Pancreas (tissue), 10 donors: ENCODE data around the gene ATOSA. TPM values are rescaled to one million over a fixed set of nuclear protein-coding genes. Genes with fewer than 3 reads are reported as not detected.

Experiments
- ATAC-seq, 4 donors: fragments of 200-7000 bp; cut with Tn5 transposase; one replicate each; pipeline versions ENCODE4 v1.8.0 to v1.9.1; 2020; ENCODE audit warnings: mild to moderate bottlenecking in 4 of 4, moderate library complexity in 4 of 4
- DNase-seq, 6 donors: peaks; one replicate each; pipeline ENCODE4 v3.0.0-alpha.2; 2020
- FAIRE-seq: peaks from 2 replicates; lab custom pipeline; 2012; peaks lifted over from hg19 to GRCh38; lab: Jason Lieb, UNC
- H3K27ac ChIP-seq, 4 donors: fragments of 200-600 bp; sonication (generic); 1 replicate in 3 of 4; 2 replicates in 1 of 4; pipeline versions ENCODE4 v1.5.0 to v1.8.0; 2020
- H3K27me3 ChIP-seq, 4 donors: fragments of 200-600 bp; one replicate each; pipeline ENCODE4 v1.8.0; 2021
- H3K36me3 ChIP-seq, 3 donors: fragments of 200-600 bp; sonication (generic) in 1 of 3; one replicate each; pipeline versions ENCODE4 v1.5.0 to v1.8.0; 2020 to 2021
- H3K4me1 ChIP-seq, 3 donors: fragments of 200-600 bp; one replicate each; pipeline ENCODE4 v1.8.0; 2021
- H3K4me3 ChIP-seq, 4 donors: fragments of 200-600 bp; sonication (generic) in 2 of 4; one replicate each; pipeline versions ENCODE4 v1.5.0 to v1.8.0; 2020 to 2021
- H3K9me3 ChIP-seq, 4 donors: fragments of 200-600 bp; one replicate each; pipeline ENCODE4 v1.8.0; 2021
- CTCF ChIP-seq, 4 donors: fragments of 200-600 bp; sonication (generic) in 3 of 4; IDR thresholded peaks; one replicate each; pipeline versions ENCODE4 v1.5.0 to v1.8.0; 2021; ENCODE audit warnings: antibody characterized with exemption in 4 of 4
- WGBS, 2 donors: extraction: QIAGEN DNeasy Blood & Tissue Kit; methylation state at CpG; one replicate each; pipeline ENCODE4 v1.1.7; 2013; 5-methylcytosine and 5-hydroxymethylcytosine counted together
- intact Hi-C, 3 donors: fragments of 100-400 bp; cut with DNase I; formaldehyde crosslinking; loops; one replicate each; pipeline versions ENCODE4 v1.11.1 to v1.14.2; 2022
- polyA plus RNA-seq, 2 donors: library from polyadenylated mRNA; stranded (reverse); fragments of 200-250 nt; gene quantifications; one replicate each; pipeline ENCODE4 v1.2.3, GENCODE V29; 2013
- total RNA-seq, 6 donors: library from RNA; stranded (reverse); fragmentation: NEBNext Ultra II Directional in 4 of 6; extraction: Animal tissue kit (Norgen Biotek cat#: 25700) in 4 of 6; gene quantifications; one replicate each; pipeline versions ENCODE4 v1.2.1 to v1.2.4, GENCODE V29; 2021 to 2023
- donor health status: healthy with polysubstance abuse.
- donor health status: DM: no; HTN: no; CAD: no; lungs with moderate emphysema.
- donor health status: DM: no; HTN: no; CAD: no.
- donor health status: control.
- donor health status: control.
- donor health status: Bipolar disorder and iron deficiency.
- donor health status: DM: yes; HTN: yes; CAD: no.
- donor health status: DM: no; HTN: no; CAD: no.
- donor health status: DM: no; HTN: no; CAD: no.
- donor health status: DM: yes; HTN: yes; CAD: no.

Gene ATOSA
- total and polyA plus RNA-seq, 8 donors = 24.6 to 48.9 (median 36.6) TPM

- DNase-seq = no peak
- WGBS, 2 donors = 87 to 88% methylated on average over 1 of the region's 1 CpG
Measured at GRCh38 chr15:52706091-52706490, 26.9 kb upstream of the ATOSA start.

GRCh38 chr15:52702390-52702789, 23.2 kb upstream of the ATOSA start:
- ATAC-seq (no peak), FAIRE-seq (no peak), DNase-seq (no peak)
- Histone ChIP-seq H3K27me3 (no peaks in the 10 kb centered on the region), H3K27ac (no peak overlapping the region), H3K36me3 (no peaks in the 10 kb centered on the region), H3K9me3 (no peaks in the 10 kb centered on the region), H3K4me1 (no peaks in the 10 kb centered on the region), H3K4me3 (no peak overlapping the region)
- intact Hi-C loops = no loop called here
- no peak for TF ChIP-seq CTCF (IDR thresholded peaks at IDR 0.05)
- 80 to 93% methylated on average over 1 of the region's 1 CpG for WGBS, 2 donors

More at GRCh38 chr15:52706091-52706490, 26.9 kb upstream of the ATOSA start:
- H3K36me3 ChIP-seq = no peaks in the 10 kb centered on the region
- no peak for TF ChIP-seq CTCF (IDR thresholded peaks at IDR 0.05)
- no peaks in the 10 kb centered on the region for H3K27me3 ChIP-seq
- peaks cover 0 to 5% (median 4%) of the 10 kb centered on the region in 3 donors for H3K4me1 ChIP-seq
- no peak overlapping the region for H3K27ac ChIP-seq
- FAIRE-seq = no peak
- ATAC-seq = no peak
- intact Hi-C loops = no loop called here
- H3K9me3 ChIP-seq = no peaks in the 10 kb centered on the region
- no peak overlapping the region for H3K4me3 ChIP-seq

GRCh38 chr15:52699457-52699856, 20.3 kb upstream of the ATOSA start:
- H3K4me3 ChIP-seq = no peak overlapping the region
- H3K9me3 ChIP-seq = no peaks in the 10 kb centered on the region
- no peaks in the 10 kb centered on the region for H3K4me1 ChIP-seq
- H3K27me3 ChIP-seq = no peaks in the 10 kb centered on the region
- WGBS, 2 donors = 81 to 82% methylated on average over 3 of the region's 3 CpGs
- H3K27ac ChIP-seq = no peak overlapping the region
- ATAC-seq = no peak
- no peak for FAIRE-seq
- no peaks in the 10 kb centered on the region for H3K36me3 ChIP-seq
- intact Hi-C loops = no loop called here
- TF ChIP-seq CTCF (IDR thresholded peaks at IDR 0.05) = no peak
- DNase-seq = no peak

- no peaks in the 10 kb centered on the region for H3K4me1 ChIP-seq
- DNase-seq (no peak), FAIRE-seq (no peak), ATAC-seq (no peak)
- no peak overlapping the region for H3K27ac ChIP-seq
- no peaks in the 10 kb centered on the region for H3K9me3 ChIP-seq
- H3K4me3 ChIP-seq = no peak overlapping the region
- intact Hi-C loops = no loop called here
- 0% methylated on average over 1 of the region's 1 CpG for WGBS, 2 donors
- H3K36me3 ChIP-seq = no peaks in the 10 kb centered on the region
- no peak for TF ChIP-seq CTCF (IDR thresholded peaks at IDR 0.05)
- no peaks in the 10 kb centered on the region for H3K27me3 ChIP-seq
Measured at GRCh38 chr15:52698514-52698913, 19.3 kb upstream of the ATOSA start.

- Histone ChIP-seq H3K27me3 (no peaks in the 10 kb centered on the region), H3K4me1 (no peaks in the 10 kb centered on the region), H3K4me3 (no peak overlapping the region), H3K27ac (no peak overlapping the region), H3K36me3 (no peaks in the 10 kb centered on the region), H3K9me3 (no peaks in the 10 kb centered on the region)
- intact Hi-C loops = no loop called here
- DNase-seq = no peak
- TF ChIP-seq CTCF (IDR thresholded peaks at IDR 0.05) = no peak
- ATAC-seq = no peak
- WGBS, 2 donors = 87 to 90% methylated on average over 2 of the region's 2 CpGs
- FAIRE-seq = no peak
Measured at GRCh38 chr15:52697051-52697450, 17.9 kb upstream of the ATOSA start.
